SKM-1 treated with dmso at 0.1 percent for 144 hours (cell line): ENCODE measurements around the gene NLE1.
"Not testable (repeated sequence)": the region's sequence is repeated elsewhere in the genome, so short reads cannot be mapped to it uniquely, and the experiment has no call there.

Experiments
- DNase-seq: peaks from one replicate; lab custom pipeline; 2025; ENCODE audit not compliant: unreplicated experiment; lab: John Stamatoyannopoulos, UW

NLE1 gene

GRCh38 chr17:35129154-35129972 lies 12.7 kb downstream of the NLE1 start:
- DNase-seq: no peak

- DNase-seq: no peak
Measured at GRCh38 chr17:35127751-35128514, 14.2 kb downstream of the NLE1 start.

GRCh38 chr17:35121315-35121714 lies 20.8 kb downstream of the NLE1 start, which contains the start of gene FNDC8:
Gene FNDC8, plus strand, starts transcription at chr17:35121615. Its CDS starts 79 bp downstream, at chr17:35121694.
- no peak for DNase-seq

GRCh38 chr17:35119370-35120165 lies 22.5 kb downstream of the NLE1 start, which contains the start of gene RAD51D:
Gene RAD51D, minus strand, starts transcription at chr17:35119860. Its CDS starts 247 bp downstream, at chr17:35119613.
- DNase-seq: peak; percentile 73

GRCh38 chr17:35117984-35118383 lies 24.1 kb downstream of the NLE1 start:
- no peak for DNase-seq

GRCh38 chr17:35116845-35117244 lies 25.3 kb downstream of the NLE1 start:
- no peak for DNase-seq

GRCh38 chr17:35110791-35111190 lies 31.3 kb downstream of the NLE1 start:
- not testable (repeated sequence) for DNase-seq

- no peak for DNase-seq
Measured at GRCh38 chr17:35104844-35105450, 37.2 kb downstream of the NLE1 start.

- DNase-seq: no peak
Measured at GRCh38 chr17:35103271-35103670, 38.8 kb downstream of the NLE1 start.

- DNase-seq: no peak
Measured at GRCh38 chr17:35101725-35102124, 40.4 kb downstream of the NLE1 start.

- DNase-seq: no peak
Measured at GRCh38 chr17:35101036-35101435, 41.1 kb downstream of the NLE1 start.

- no peak for DNase-seq
Measured at GRCh38 chr17:35099908-35100307, 42.2 kb downstream of the NLE1 start.

- DNase-seq: no peak
Measured at GRCh38 chr17:35097776-35098175, 44.3 kb downstream of the NLE1 start.

GRCh38 chr17:35095741-35096140 lies 46.4 kb downstream of the NLE1 start:
- DNase-seq: no peak

- no peak for DNase-seq
Measured at GRCh38 chr17:35094902-35095301, 47.2 kb downstream of the NLE1 start.

- not testable (repeated sequence) for DNase-seq
Measured at GRCh38 chr17:35090707-35091106, 51.4 kb downstream of the NLE1 start.

- DNase-seq: peak; percentile 57
Measured at GRCh38 chr17:35089586-35090296, 52.4 kb downstream of the NLE1 start.

GRCh38 chr17:35088881-35089585 lies 53.1 kb downstream of the NLE1 start:
- DNase-seq: peak; percentile 80

- no peak for DNase-seq
Measured at GRCh38 chr17:35088356-35088880, 53.7 kb downstream of the NLE1 start.
